HL-60 (cell line): ENCODE data around the gene TLR4.

Source experiments
- DNase-seq, 2 experiments: peaks; one replicate each; pipeline ENCODE4 v3.0.0-alpha.2; 2010 to 2020; ENCODE audit warnings: low read depth in 1 of 2, low spot score in 1 of 2
- H3K27ac ChIP-seq: fragments of 250-450 bp; sonication (Bioruptor Pico); replicated peaks from 2 replicates; pipeline ENCODE4 v1.5.1; 2020; ENCODE audit warnings: mild to moderate bottlenecking, moderate library complexity
- H3K27me3 ChIP-seq: fragments of 250-450 bp; sonication (Bioruptor Pico); 2 replicates; pipeline ENCODE4 v1.5.1; 2021; ENCODE audit warnings: mild to moderate bottlenecking, moderate library complexity; ENCODE audit not compliant: insufficient read depth, poor library complexity, severe bottlenecking
- H3K4me3 ChIP-seq: replicated peaks from 2 replicates; pipeline ENCODE4 v1.5.1; 2011; ENCODE audit warnings: mild to moderate bottlenecking, control low read depth, low read length; ENCODE audit not compliant: insufficient read depth
- GABPA ChIP-seq: IDR thresholded peaks from 2 replicates; pipeline ENCODE4 v1.6.1; 2012; ENCODE audit warnings: low read depth
- POLR2AphosphoS5 ChIP-seq: IDR thresholded peaks from 2 replicates; pipeline ENCODE4 v1.6.1; 2012; ENCODE audit warnings: low read depth
- SPI1 ChIP-seq: IDR thresholded peaks from 2 replicates; pipeline ENCODE4 v1.6.1; 2012; ENCODE audit warnings: low read depth, mild to moderate bottlenecking, borderline replicate concordance
- TF ChIP-seq, protein P1 (sequence below): IDR thresholded peaks from 2 replicates; pipeline ENCODE4 v1.6.1; 2012; ENCODE audit warnings: low read depth; ENCODE audit not compliant: insufficient replicate concordance
- TF ChIP-seq, protein P2 (sequence below): IDR thresholded peaks from one replicate; pipeline ENCODE4 v1.5.1; 2011; ENCODE audit warnings: low read length, control low read depth, inconsistent platforms; ENCODE audit not compliant: insufficient read depth

The TLR4 gene

DNA sequence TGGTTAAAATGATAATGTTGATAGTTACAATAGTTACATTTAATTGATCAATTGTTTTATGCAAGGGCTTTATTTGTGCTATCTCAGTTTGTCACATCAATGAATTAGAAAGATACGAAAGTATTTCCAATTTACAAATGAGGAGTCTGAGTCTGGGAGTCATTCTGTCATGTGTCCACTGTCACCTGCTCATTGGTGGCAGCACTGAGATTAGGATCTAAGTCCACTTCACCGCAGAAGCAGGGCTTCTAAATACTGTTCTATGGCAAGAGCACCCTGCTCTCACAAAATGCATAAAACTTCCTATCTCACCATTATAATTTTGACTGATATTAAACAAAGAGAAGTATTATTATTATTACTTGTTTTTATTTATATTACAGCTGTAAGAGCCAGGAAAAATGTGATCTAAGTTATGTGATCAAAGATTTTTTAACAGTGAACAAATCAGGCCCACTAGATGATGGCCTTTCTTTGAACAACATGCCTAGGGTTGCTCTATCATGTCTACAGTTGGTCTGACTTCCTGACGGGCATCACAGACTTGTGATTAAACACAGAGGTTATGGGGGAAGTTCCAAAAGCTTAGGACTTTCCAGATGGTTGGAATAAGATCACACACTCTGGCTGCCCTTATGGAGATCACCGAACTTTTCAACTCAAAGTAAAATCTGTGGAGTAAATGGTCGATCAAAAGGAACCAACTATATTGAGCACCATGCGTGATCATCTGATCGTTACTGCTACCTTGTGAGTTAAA lies 15.1 kb downstream of the TLR4 start:
- DNase-seq: no peak
- H3K27me3 ChIP-seq: no peaks in the 10 kb centered on the region
- no peak overlapping the region for H3K4me3 ChIP-seq
- TF ChIP-seq SPI1 (no peak), POLR2AphosphoS5 (no peak)
- TF ChIP-seq, protein P1, sequence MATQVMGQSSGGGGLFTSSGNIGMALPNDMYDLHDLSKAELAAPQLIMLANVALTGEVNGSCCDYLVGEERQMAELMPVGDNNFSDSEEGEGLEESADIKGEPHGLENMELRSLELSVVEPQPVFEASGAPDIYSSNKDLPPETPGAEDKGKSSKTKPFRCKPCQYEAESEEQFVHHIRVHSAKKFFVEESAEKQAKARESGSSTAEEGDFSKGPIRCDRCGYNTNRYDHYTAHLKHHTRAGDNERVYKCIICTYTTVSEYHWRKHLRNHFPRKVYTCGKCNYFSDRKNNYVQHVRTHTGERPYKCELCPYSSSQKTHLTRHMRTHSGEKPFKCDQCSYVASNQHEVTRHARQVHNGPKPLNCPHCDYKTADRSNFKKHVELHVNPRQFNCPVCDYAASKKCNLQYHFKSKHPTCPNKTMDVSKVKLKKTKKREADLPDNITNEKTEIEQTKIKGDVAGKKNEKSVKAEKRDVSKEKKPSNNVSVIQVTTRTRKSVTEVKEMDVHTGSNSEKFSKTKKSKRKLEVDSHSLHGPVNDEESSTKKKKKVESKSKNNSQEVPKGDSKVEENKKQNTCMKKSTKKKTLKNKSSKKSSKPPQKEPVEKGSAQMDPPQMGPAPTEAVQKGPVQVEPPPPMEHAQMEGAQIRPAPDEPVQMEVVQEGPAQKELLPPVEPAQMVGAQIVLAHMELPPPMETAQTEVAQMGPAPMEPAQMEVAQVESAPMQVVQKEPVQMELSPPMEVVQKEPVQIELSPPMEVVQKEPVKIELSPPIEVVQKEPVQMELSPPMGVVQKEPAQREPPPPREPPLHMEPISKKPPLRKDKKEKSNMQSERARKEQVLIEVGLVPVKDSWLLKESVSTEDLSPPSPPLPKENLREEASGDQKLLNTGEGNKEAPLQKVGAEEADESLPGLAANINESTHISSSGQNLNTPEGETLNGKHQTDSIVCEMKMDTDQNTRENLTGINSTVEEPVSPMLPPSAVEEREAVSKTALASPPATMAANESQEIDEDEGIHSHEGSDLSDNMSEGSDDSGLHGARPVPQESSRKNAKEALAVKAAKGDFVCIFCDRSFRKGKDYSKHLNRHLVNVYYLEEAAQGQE: no peak
- H3K27ac ChIP-seq: peak overlapping the region; percentile 78

DNA sequence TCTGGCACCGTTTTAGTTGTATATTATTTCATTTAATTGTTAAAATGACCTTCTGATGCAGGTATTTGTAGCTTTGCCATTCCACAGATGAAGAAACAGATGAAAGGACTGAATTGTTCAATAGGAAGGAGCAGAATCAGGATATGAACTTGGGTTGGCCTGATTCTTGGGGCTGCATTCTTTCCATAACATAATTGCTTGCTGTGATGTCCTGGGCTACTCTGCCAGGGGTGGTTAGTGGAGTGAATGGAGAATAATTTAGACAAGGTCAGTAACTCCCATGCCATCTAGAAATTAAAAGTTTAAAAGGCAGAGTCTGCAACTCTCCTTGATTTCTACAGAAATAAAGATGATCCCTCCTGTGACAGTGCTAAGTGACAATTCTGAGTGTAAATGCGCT lies 15.9 kb downstream of the TLR4 start:
- peak overlapping the region; percentile 78 for H3K27ac ChIP-seq
- H3K4me3 ChIP-seq: no peak overlapping the region
- no peaks in the 10 kb centered on the region for H3K27me3 ChIP-seq
- DNase-seq: no peak
- TF ChIP-seq, protein P2, sequence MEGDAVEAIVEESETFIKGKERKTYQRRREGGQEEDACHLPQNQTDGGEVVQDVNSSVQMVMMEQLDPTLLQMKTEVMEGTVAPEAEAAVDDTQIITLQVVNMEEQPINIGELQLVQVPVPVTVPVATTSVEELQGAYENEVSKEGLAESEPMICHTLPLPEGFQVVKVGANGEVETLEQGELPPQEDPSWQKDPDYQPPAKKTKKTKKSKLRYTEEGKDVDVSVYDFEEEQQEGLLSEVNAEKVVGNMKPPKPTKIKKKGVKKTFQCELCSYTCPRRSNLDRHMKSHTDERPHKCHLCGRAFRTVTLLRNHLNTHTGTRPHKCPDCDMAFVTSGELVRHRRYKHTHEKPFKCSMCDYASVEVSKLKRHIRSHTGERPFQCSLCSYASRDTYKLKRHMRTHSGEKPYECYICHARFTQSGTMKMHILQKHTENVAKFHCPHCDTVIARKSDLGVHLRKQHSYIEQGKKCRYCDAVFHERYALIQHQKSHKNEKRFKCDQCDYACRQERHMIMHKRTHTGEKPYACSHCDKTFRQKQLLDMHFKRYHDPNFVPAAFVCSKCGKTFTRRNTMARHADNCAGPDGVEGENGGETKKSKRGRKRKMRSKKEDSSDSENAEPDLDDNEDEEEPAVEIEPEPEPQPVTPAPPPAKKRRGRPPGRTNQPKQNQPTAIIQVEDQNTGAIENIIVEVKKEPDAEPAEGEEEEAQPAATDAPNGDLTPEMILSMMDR: no peak
- TF ChIP-seq SPI1 (no peak), POLR2AphosphoS5 (no peak), GABPA (no peak)
- TF ChIP-seq, protein P1: no peak

DNA sequence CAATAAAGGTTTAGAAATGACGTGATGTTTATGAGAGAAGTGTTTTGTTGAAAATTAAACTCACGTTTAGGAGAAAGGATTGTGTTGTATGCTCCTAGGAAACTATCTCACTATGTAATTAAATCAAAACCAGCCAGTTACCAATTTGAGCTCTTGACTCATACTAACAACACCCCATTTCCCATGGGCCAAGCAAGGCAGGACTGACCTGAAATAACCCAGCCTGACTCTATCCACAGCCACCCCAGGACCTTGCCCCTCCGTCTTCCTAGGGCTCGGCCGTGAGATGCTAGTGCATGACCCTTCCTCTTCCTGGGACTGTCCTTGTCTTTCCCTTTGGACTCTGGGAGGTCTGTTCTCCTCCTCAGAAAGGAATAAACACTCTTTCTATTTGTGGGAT lies 16.4 kb downstream of the TLR4 start:
- H3K4me3 ChIP-seq: no peak overlapping the region
- no peak overlapping the region for H3K27ac ChIP-seq
- H3K27me3 ChIP-seq: no peaks in the 10 kb centered on the region
- TF ChIP-seq SPI1 (no peak), POLR2AphosphoS5 (no peak), GABPA (no peak)
- TF ChIP-seq, protein P1: no peak
- TF ChIP-seq, protein P2: no peak
- DNase-seq: no peak
